LNCaP clone FGC (cell line): Measurements from ENCODE around the gene HTD2.
"Not testable (repeated sequence)": the region's sequence is repeated elsewhere in the genome, so short reads cannot be mapped to it uniquely, and the experiment has no call there.

Source experiments
- DNase-seq: peaks from one replicate; pipeline ENCODE4 v3.0.0-alpha.2; 2011; ENCODE audit warnings: low read depth
- H3K4me3 ChIP-seq: 2 replicates; pipeline ENCODE4 v1.5.1; 2011; ENCODE audit warnings: mild to moderate bottlenecking, low read depth, low read length, control low read depth
- TF ChIP-seq, protein P1 (sequence below): IDR thresholded peaks from 2 replicates; pipeline ENCODE4 v1.5.1; 2012; ENCODE audit warnings: mild to moderate bottlenecking; ENCODE audit not compliant: control insufficient read depth, insufficient read depth; ENCODE audit errors: extremely low read depth

The HTD2 gene

DNA sequence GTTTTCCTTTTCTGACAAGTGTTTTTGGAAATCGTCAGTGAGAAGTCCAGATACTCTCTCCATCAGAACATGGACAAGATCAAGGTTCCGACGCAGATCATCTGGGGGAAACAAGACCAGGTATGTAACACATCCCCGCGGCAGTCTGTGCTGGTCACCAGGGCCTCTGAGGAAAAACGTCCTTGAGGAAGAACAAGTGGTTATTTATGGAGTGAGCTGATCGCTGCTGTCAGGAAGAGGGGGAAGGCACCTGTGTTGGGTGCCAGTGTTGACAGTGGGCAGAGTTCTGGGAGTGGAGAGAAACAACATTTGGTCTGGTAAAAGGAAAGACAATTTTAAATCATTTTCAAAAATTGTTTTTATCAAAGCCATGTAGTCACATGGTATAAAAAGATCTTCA, 21.0 kb upstream of the HTD2 start:
- no peak overlapping the region for H3K4me3 ChIP-seq
- no peak for DNase-seq
- TF ChIP-seq, protein P1, sequence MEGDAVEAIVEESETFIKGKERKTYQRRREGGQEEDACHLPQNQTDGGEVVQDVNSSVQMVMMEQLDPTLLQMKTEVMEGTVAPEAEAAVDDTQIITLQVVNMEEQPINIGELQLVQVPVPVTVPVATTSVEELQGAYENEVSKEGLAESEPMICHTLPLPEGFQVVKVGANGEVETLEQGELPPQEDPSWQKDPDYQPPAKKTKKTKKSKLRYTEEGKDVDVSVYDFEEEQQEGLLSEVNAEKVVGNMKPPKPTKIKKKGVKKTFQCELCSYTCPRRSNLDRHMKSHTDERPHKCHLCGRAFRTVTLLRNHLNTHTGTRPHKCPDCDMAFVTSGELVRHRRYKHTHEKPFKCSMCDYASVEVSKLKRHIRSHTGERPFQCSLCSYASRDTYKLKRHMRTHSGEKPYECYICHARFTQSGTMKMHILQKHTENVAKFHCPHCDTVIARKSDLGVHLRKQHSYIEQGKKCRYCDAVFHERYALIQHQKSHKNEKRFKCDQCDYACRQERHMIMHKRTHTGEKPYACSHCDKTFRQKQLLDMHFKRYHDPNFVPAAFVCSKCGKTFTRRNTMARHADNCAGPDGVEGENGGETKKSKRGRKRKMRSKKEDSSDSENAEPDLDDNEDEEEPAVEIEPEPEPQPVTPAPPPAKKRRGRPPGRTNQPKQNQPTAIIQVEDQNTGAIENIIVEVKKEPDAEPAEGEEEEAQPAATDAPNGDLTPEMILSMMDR = no peak

DNA sequence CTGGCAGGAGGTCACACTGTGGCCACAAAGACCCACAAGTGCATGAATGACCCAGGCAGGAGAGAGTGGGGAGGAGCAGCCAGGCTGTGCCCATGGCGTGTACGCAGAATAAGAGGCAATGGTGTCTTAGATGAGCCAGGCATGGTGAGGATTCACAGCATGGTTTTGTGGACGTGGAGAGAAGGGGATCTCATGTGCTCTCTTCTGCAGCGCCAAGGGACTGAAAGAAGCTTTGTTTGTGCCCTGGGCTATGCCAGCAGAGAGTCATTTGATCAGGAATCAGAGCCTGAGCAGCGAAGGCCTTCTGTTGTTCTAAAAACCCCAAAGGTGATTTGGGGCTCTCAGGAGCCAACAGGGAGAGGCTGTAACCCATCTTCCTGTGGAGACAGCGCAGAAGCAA, 19.0 kb upstream of the HTD2 start:
- H3K4me3 ChIP-seq = no peak overlapping the region
- no peak for DNase-seq
- TF ChIP-seq, protein P1 = no peak

DNA sequence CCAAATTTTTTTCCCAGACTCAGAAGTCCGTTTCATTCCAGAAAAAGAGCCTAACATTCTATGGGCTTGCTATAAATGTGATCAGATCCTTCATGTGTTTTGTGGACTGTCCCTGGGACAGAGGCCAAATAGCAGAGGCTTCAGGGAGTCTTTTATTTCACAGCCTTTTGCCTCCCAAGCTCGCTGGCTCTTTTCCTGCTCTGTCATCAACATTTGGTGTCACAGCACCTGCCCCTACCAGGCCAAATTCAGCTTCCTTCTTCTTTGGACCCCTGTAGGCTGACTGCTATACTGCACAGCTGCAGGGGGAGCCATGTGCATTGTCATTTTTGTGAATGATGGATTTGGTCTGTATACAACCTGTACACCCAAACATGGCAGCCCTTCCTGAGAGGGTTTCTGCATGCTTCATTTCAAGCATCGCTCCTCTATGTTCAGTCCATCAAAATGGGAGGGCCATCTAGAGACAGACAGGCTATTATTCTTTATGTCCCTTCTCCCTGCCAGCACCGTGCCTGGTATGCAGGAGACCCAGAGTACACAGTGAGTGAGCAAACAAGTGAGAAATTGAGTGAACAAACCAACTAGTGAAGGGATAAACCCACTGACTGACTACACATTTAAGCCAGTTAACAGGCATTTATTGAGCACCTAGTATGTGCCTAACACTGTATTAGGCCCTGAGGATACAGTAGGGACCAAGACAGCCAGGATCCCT, 18.1 kb upstream of the HTD2 start:
- H3K4me3 ChIP-seq = no peak overlapping the region
- TF ChIP-seq, protein P1 = no peak
- DNase-seq = no peak

GRCh38 chr3:58288964-58289613, 17.2 kb upstream of the HTD2 start:
- not testable (repeated sequence) for DNase-seq, H3K4me3 ChIP-seq

DNA sequence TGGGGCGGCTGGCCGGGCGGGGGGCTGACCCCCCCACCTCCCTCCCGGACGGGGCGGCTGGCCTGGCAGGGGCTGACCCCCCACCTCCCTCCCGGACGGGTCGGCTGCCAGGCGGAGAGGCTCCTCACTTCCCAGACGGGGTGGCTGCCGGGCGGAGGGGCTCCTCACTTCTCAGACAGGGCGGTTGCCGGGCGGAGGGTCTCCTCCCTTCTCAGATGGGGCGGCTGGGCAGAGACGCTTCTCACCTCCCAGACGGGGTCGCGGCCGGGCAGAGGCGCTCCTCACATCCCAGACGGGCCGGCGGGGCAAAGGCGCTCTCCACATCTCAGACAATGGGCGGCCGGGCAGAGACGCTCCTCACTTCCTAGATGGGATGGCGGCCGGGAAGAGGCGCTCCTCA, 15.9 kb upstream of the HTD2 start:
- not testable (repeated sequence) for DNase-seq, H3K4me3 ChIP-seq

DNA sequence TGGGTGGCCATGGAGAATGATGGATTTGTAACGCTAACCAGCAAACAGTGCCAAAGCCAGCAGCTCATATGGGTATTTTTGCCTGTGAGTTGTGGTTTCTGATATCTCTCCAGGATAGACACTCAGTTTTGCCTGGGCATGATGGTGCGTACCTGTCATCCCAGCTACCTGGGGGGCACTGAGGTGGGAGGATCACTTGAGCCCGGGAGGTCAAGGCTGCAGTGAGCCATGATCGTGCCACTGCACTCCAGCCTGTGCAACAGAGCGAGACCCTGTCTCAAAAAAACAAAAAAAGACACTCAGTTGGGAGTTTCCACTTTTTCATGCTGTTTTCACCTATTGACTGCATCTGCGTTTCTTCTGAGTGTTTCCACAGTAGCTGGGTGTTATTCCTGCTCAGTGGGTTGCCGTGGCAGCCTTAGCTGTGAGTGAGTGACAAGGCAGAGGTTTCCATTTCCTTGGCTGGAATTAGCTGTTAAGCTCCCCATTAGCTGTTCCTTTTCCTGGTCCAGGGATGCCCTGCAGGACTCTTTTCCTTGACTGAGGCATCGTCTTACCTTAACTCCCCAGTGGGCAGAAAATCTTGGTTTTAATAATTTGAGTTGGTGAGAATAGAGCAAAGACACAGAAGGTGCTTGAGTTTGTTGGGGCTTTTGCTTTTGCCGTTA, 14.5 kb upstream of the HTD2 start:
- DNase-seq = no peak
- no peak overlapping the region for H3K4me3 ChIP-seq
- TF ChIP-seq, protein P1 = no peak

GRCh38 chr3:58292866-58293265, 13.5 kb upstream of the HTD2 start:
- DNase-seq = no peak
- H3K4me3 ChIP-seq = no peak overlapping the region
- TF ChIP-seq, protein P1 = no peak

DNA sequence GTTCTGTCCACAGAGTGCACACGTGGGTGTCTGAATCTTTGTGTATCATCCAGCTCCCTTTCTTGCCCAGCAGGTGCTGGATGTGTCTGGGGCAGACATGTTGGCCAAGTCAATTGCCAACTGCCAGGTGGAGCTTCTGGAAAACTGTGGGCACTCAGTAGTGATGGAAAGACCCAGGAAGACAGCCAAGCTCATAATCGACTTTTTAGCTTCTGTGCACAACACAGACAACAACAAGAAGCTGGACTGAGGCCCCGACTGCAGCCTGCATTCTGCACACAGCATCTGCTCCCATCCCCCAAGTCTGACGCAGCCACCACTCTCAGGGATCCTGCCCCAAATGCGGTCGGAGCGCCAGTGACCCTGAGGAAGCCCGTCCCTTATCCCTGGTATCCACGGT, 12.8 kb upstream of the HTD2 start:
- no peak for DNase-seq
- TF ChIP-seq, protein P1 = no peak
- no peak overlapping the region for H3K4me3 ChIP-seq
